ENCODE data around the gene AP3S1.

Gene AP3S1

GRCh38 chr5:115825948-115826347 lies 15.8 kb upstream of the AP3S1 start:
- no peak for DNase-seq (ENCODE audit: low read depth)

GRCh38 chr5:115829913-115830312 lies 11.8 kb upstream of the AP3S1 start:
- DNase-seq (ENCODE audit: low read depth): no peak

- DNase-seq (ENCODE audit: low read depth): no peak
These were observed 10.5 kb upstream of the AP3S1 start for GRCh38 chr5:115831163-115831768.

GRCh38 chr5:115835481-115835880 lies 6.3 kb upstream of the AP3S1 start:
- no peak for DNase-seq (ENCODE audit: low read depth)

- DNase-seq (ENCODE audit: low read depth): no peak
These were observed 2.7 kb upstream of the AP3S1 start for GRCh38 chr5:115838885-115839518.

- no peak for DNase-seq (ENCODE audit: low read depth)
These were observed 862 bp upstream of the AP3S1 start for GRCh38 chr5:115840873-115841272.

- no peak for DNase-seq (ENCODE audit: low read depth)
These were observed 577 bp downstream of the AP3S1 start for GRCh38 chr5:115842089-115842935.

GRCh38 chr5:115842952-115843351 lies 1.2 kb downstream of the AP3S1 start:
- no peak for DNase-seq (ENCODE audit: low read depth)

- DNase-seq (ENCODE audit: low read depth): no peak
These were observed 1.9 kb downstream of the AP3S1 start for GRCh38 chr5:115843444-115844130.

- DNase-seq (ENCODE audit: low read depth): no peak
These were observed 2.6 kb downstream of the AP3S1 start for GRCh38 chr5:115844321-115844817.

- DNase-seq (ENCODE audit: low read depth): no peak
These were observed 5.6 kb downstream of the AP3S1 start for GRCh38 chr5:115847290-115847689.

- DNase-seq (ENCODE audit: low read depth): no peak
These were observed 7.6 kb downstream of the AP3S1 start for GRCh38 chr5:115849258-115849798.

- DNase-seq (ENCODE audit: low read depth): no peak
These were observed 9.1 kb downstream of the AP3S1 start for GRCh38 chr5:115850744-115851416.

GRCh38 chr5:115854139-115854538 lies 12.4 kb downstream of the AP3S1 start:
- no peak for DNase-seq (ENCODE audit: low read depth)

GRCh38 chr5:115855959-115856358 lies 14.2 kb downstream of the AP3S1 start:
- DNase-seq (ENCODE audit: low read depth): no peak

GRCh38 chr5:115857057-115857479 lies 15.3 kb downstream of the AP3S1 start:
- DNase-seq (ENCODE audit: low read depth): no peak

- no peak for DNase-seq (ENCODE audit: low read depth)
These were observed 16.1 kb downstream of the AP3S1 start for GRCh38 chr5:115857626-115858349.

GRCh38 chr5:115858396-115858795 lies 16.7 kb downstream of the AP3S1 start:
- no peak for DNase-seq (ENCODE audit: low read depth)

GRCh38 chr5:115859378-115859777 lies 17.6 kb downstream of the AP3S1 start:
- DNase-seq (ENCODE audit: low read depth): no peak

GRCh38 chr5:115869256-115869795 lies 27.6 kb downstream of the AP3S1 start:
- DNase-seq (ENCODE audit: low read depth): no peak
